Measurements from ENCODE around the gene MAP2K1.

MAP2K1 gene

GRCh38 chr15:66394915-66395314, 8.2 kb downstream of the MAP2K1 start:
- DNase-seq: no peak
- H2AK5ac ChIP-seq (ENCODE audit: low read length): no peak overlapping the region
- H3K4me2 ChIP-seq (ENCODE audit: low read length): no peak overlapping the region
- no peaks in the 10 kb centered on the region for H3K79me1 ChIP-seq (ENCODE audit: low read length)
- no CpG with 5 or more reads among the region's 1 CpG for WGBS (ENCODE audit: extremely low coverage, insufficient coverage, insufficient read length)
- H3K14ac ChIP-seq (ENCODE audit: low read length): no peak overlapping the region
- no peak overlapping the region for H2BK5ac ChIP-seq (ENCODE audit: low read depth, low read length, poor library complexity)
- no peaks in the 10 kb centered on the region for H3K27me3 ChIP-seq (ENCODE audit: insufficient read depth, low read length)
- H3K79me2 ChIP-seq (ENCODE audit: control insufficient read depth, insufficient read depth, low read length, poor library complexity): peaks cover 6% of the 10 kb centered on the region
- H3K9me3 ChIP-seq (ENCODE audit: insufficient read depth, low read depth, low read length): no peaks in the 10 kb centered on the region
- no peak overlapping the region for H3K4me3 ChIP-seq (ENCODE audit: low read depth, low read length)
- peaks cover 2 to 12% of the 10 kb centered on the region in 2 experiments for H3K36me3 ChIP-seq (ENCODE audit: control insufficient read depth in 1 of 2, insufficient read depth in 2 of 2, low read length in 2 of 2)
- H3K18ac ChIP-seq (ENCODE audit: low read length): no peak overlapping the region
- no peak overlapping the region for H4K12ac ChIP-seq (ENCODE audit: low read depth, low read length)
- H4K8ac ChIP-seq (ENCODE audit: low read depth, low read length): no peak overlapping the region
- no peak overlapping the region for H3K9ac ChIP-seq (ENCODE audit: low read length)
- peaks cover 0 to 5% of the 10 kb centered on the region in 2 experiments for H3K4me1 ChIP-seq (ENCODE audit: control insufficient read depth in 1 of 2, insufficient read depth in 2 of 2, low read length in 2 of 2)
- H2BK12ac ChIP-seq (ENCODE audit: low read length): no peak overlapping the region
- H2BK120ac ChIP-seq (ENCODE audit: insufficient read depth, low read length, poor library complexity): no peak overlapping the region
- H4K91ac ChIP-seq (ENCODE audit: low read depth, low read length): no peak overlapping the region
- no peak overlapping the region for H2AFZ ChIP-seq (ENCODE audit: insufficient read depth, low read length, poor library complexity)
- peak overlapping the region; percentile 81 for H3K4ac ChIP-seq (ENCODE audit: low read depth, low read length)
- H3K27ac ChIP-seq (ENCODE audit: low read depth, low read length): no peak overlapping the region
- H3K23ac ChIP-seq (ENCODE audit: low read length): no peak overlapping the region

- H4K91ac ChIP-seq (ENCODE audit: low read depth, low read length): no peak overlapping the region
- H3K79me1 ChIP-seq (ENCODE audit: low read length): no peaks in the 10 kb centered on the region
- no peak overlapping the region for H3K18ac ChIP-seq (ENCODE audit: low read length)
- H3K4me1 ChIP-seq (ENCODE audit: control insufficient read depth in 1 of 2, insufficient read depth in 2 of 2, low read length in 2 of 2): no peaks in the 10 kb centered on the region
- H2BK12ac ChIP-seq (ENCODE audit: low read length): no peak overlapping the region
- H3K36me3 ChIP-seq (ENCODE audit: control insufficient read depth in 1 of 2, insufficient read depth in 2 of 2, low read length in 2 of 2): peaks cover 2 to 12% of the 10 kb centered on the region in 2 experiments
- no peaks in the 10 kb centered on the region for H3K27me3 ChIP-seq (ENCODE audit: insufficient read depth, low read length)
- no peak overlapping the region for H3K27ac ChIP-seq (ENCODE audit: low read depth, low read length)
- no peak overlapping the region for H3K4ac ChIP-seq (ENCODE audit: low read depth, low read length)
- no CpG with 5 or more reads among the region's 8 CpGs for WGBS (ENCODE audit: extremely low coverage, insufficient coverage, insufficient read length)
- no peak overlapping the region for H2BK5ac ChIP-seq (ENCODE audit: low read depth, low read length, poor library complexity)
- H3K23ac ChIP-seq (ENCODE audit: low read length): no peak overlapping the region
- H3K14ac ChIP-seq (ENCODE audit: low read length): no peak overlapping the region
- no peak overlapping the region for H3K9ac ChIP-seq (ENCODE audit: low read length)
- no peak overlapping the region for H3K4me3 ChIP-seq (ENCODE audit: low read depth, low read length)
- no peak overlapping the region for H4K12ac ChIP-seq (ENCODE audit: low read depth, low read length)
- no peak for DNase-seq
- H2AFZ ChIP-seq (ENCODE audit: insufficient read depth, low read length, poor library complexity): no peak overlapping the region
- H3K4me2 ChIP-seq (ENCODE audit: low read length): no peak overlapping the region
- no peak overlapping the region for H2AK5ac ChIP-seq (ENCODE audit: low read length)
- H3K9me3 ChIP-seq (ENCODE audit: insufficient read depth, low read depth, low read length): no peaks in the 10 kb centered on the region
- H2BK120ac ChIP-seq (ENCODE audit: insufficient read depth, low read length, poor library complexity): no peak overlapping the region
- H3K79me2 ChIP-seq (ENCODE audit: control insufficient read depth, insufficient read depth, low read length, poor library complexity): peaks cover 6% of the 10 kb centered on the region
- H4K8ac ChIP-seq (ENCODE audit: low read depth, low read length): no peak overlapping the region
Measured at GRCh38 chr15:66399276-66399675, 12.6 kb downstream of the MAP2K1 start.

- no peak overlapping the region for H2BK120ac ChIP-seq (ENCODE audit: insufficient read depth, low read length, poor library complexity)
- no peak overlapping the region for H4K91ac ChIP-seq (ENCODE audit: low read depth, low read length)
- no CpG with 5 or more reads among the region's 3 CpGs for WGBS (ENCODE audit: extremely low coverage, insufficient coverage, insufficient read length)
- H3K79me1 ChIP-seq (ENCODE audit: low read length): no peaks in the 10 kb centered on the region
- H3K14ac ChIP-seq (ENCODE audit: low read length): no peak overlapping the region
- H2AFZ ChIP-seq (ENCODE audit: insufficient read depth, low read length, poor library complexity): no peak overlapping the region
- no peak overlapping the region for H2BK5ac ChIP-seq (ENCODE audit: low read depth, low read length, poor library complexity)
- no peak overlapping the region for H2BK12ac ChIP-seq (ENCODE audit: low read length)
- H3K18ac ChIP-seq (ENCODE audit: low read length): no peak overlapping the region
- H3K79me2 ChIP-seq (ENCODE audit: control insufficient read depth, insufficient read depth, low read length, poor library complexity): peaks cover 3% of the 10 kb centered on the region
- H3K4me2 ChIP-seq (ENCODE audit: low read length): no peak overlapping the region
- no peaks in the 10 kb centered on the region for H3K27me3 ChIP-seq (ENCODE audit: insufficient read depth, low read length)
- H3K27ac ChIP-seq (ENCODE audit: low read depth, low read length): no peak overlapping the region
- H2AK5ac ChIP-seq (ENCODE audit: low read length): no peak overlapping the region
- peaks cover 2 to 12% of the 10 kb centered on the region in 2 experiments for H3K36me3 ChIP-seq (ENCODE audit: control insufficient read depth in 1 of 2, insufficient read depth in 2 of 2, low read length in 2 of 2)
- H4K12ac ChIP-seq (ENCODE audit: low read depth, low read length): no peak overlapping the region
- no peaks in the 10 kb centered on the region for H3K9me3 ChIP-seq (ENCODE audit: insufficient read depth, low read depth, low read length)
- no peak overlapping the region for H3K4ac ChIP-seq (ENCODE audit: low read depth, low read length)
- no peak overlapping the region for H3K23ac ChIP-seq (ENCODE audit: low read length)
- no peaks in the 10 kb centered on the region for H3K4me1 ChIP-seq (ENCODE audit: control insufficient read depth in 1 of 2, insufficient read depth in 2 of 2, low read length in 2 of 2)
- DNase-seq: no peak
- H4K8ac ChIP-seq (ENCODE audit: low read depth, low read length): no peak overlapping the region
- peak overlapping the region; percentile 6 for H3K9ac ChIP-seq (ENCODE audit: low read length)
- no peak overlapping the region for H3K4me3 ChIP-seq (ENCODE audit: low read depth, low read length)
Measured at GRCh38 chr15:66400351-66400774, 13.7 kb downstream of the MAP2K1 start.

GRCh38 chr15:66401130-66402021, 14.7 kb downstream of the MAP2K1 start:
- Histone ChIP-seq H2AK5ac (ENCODE audit: low read length) (no peak overlapping the region), H3K27ac (ENCODE audit: low read depth, low read length) (no peak overlapping the region)

More at GRCh38 chr15:66401130-66402021, 14.7 kb downstream of the MAP2K1 start:
- Histone ChIP-seq H3K18ac (ENCODE audit: low read length) (no peak overlapping the region), H3K4me2 (ENCODE audit: low read length) (no peak overlapping the region), H3K4me3 (ENCODE audit: low read depth, low read length) (no peak overlapping the region), H2BK5ac (ENCODE audit: low read depth, low read length, poor library complexity) (no peak overlapping the region), H3K27me3 (ENCODE audit: insufficient read depth, low read length) (no peaks in the 10 kb centered on the region), H3K14ac (ENCODE audit: low read length) (no peak overlapping the region), H3K4me1 (ENCODE audit: control insufficient read depth in 1 of 2, insufficient read depth in 2 of 2, low read length in 2 of 2) (no peaks in the 10 kb centered on the region), H3K79me1 (ENCODE audit: low read length) (no peaks in the 10 kb centered on the region), H4K91ac (ENCODE audit: low read depth, low read length) (no peak overlapping the region), H2BK12ac (ENCODE audit: low read length) (no peak overlapping the region), H3K36me3 (ENCODE audit: control insufficient read depth in 1 of 2, insufficient read depth in 2 of 2, low read length in 2 of 2) (peaks cover 2 to 3% of the 10 kb centered on the region in 2 experiments), H3K23ac (ENCODE audit: low read length) (no peak overlapping the region), H3K79me2 (ENCODE audit: control insufficient read depth, insufficient read depth, low read length, poor library complexity) (peaks cover 3% of the 10 kb centered on the region), H4K8ac (ENCODE audit: low read depth, low read length) (no peak overlapping the region), H3K9me3 (ENCODE audit: insufficient read depth, low read depth, low read length) (no peaks in the 10 kb centered on the region), H3K4ac (ENCODE audit: low read depth, low read length) (peak overlapping the region; percentile 78), H4K12ac (ENCODE audit: low read depth, low read length) (no peak overlapping the region), H2AFZ (ENCODE audit: insufficient read depth, low read length, poor library complexity) (no peak overlapping the region), H2BK120ac (ENCODE audit: insufficient read depth, low read length, poor library complexity) (no peak overlapping the region), H3K9ac (ENCODE audit: low read length) (no peak overlapping the region)
- DNase-seq: no peak
- no CpG with 5 or more reads among the region's 8 CpGs for WGBS (ENCODE audit: extremely low coverage, insufficient coverage, insufficient read length)
